ENCODE data around the gene B3GNT3. TPM values are rescaled to one million over a fixed set of nuclear protein-coding genes. Genes with fewer than 3 reads are reported as not detected.

B3GNT3 gene
- total RNA-seq, 3 donors from 2014 or later, result 0.38 to 0.52 (median 0.45) TPM

GRCh38 chr19:17862711-17863519, 68.0 kb downstream of the B3GNT3 start:
- peaks cover 47% of the 10 kb centered on the region for H3K36me3 Mint-ChIP-seq (ENCODE audit: insufficient read depth)
- H3K9me3 Mint-ChIP-seq, result no peaks in the 10 kb centered on the region
- peaks cover 33% of the 10 kb centered on the region for H3K4me1 Mint-ChIP-seq (ENCODE audit: low read depth)
- H3K27me3 Mint-ChIP-seq (ENCODE audit: low read depth), result no peaks in the 10 kb centered on the region
- no peak for ATAC-seq
- DNase-seq, result no peak
- peak overlapping the region; percentile 99 for H3K4me3 Mint-ChIP-seq

Other genes with a start within 250 kb of the B3GNT3 start
- 100 to 1,000 TPM; 121 to 148 (median 139) TPM for gene COLGALT1, start 239.5 kb upstream of the B3GNT3 start, total RNA-seq
- gene UNC13A, start 106.8 kb upstream of the B3GNT3 start, total RNA-seq, result under 1 TPM in 2 of 3 donors, not detected in 1; 0.08 to 0.15 TPM
- 10 to 100 TPM; 75.7 to 81.4 (median 79.3) TPM for gene MAP1S, start 75.7 kb upstream of the B3GNT3 start, total RNA-seq
- 10 to 100 TPM; 53.0 to 60.4 (median 56.2) TPM for gene FCHO1, start 43.7 kb upstream of the B3GNT3 start, total RNA-seq
- 1 to 10 TPM; 8.1 to 9.4 (median 9.1) TPM for gene INSL3, start 26.4 kb downstream of the B3GNT3 start, total RNA-seq
- 100 to 1,000 TPM; 181 to 220 (median 189) TPM for gene JAK3, start 52.8 kb downstream of the B3GNT3 start, total RNA-seq
- 1,000 to 10,000 TPM; 4,001 to 4,060 (median 4,048) TPM for gene RPL18A, start 64.8 kb downstream of the B3GNT3 start, total RNA-seq
- 1 to 10 TPM in 2 of 3 donors, under 1 TPM in 1; 0.98 to 1.6 (median 1.1) TPM for gene SLC5A5, start 76.8 kb downstream of the B3GNT3 start, total RNA-seq
- 100 to 1,000 TPM; 228 to 261 (median 236) TPM for gene CCDC124, start 137.9 kb downstream of the B3GNT3 start, total RNA-seq
- gene KCNN1, start 172.0 kb downstream of the B3GNT3 start, total RNA-seq, result under 1 TPM in 2 of 3 donors, not detected in 1; 0.24 to 0.32 TPM
- 10 to 100 TPM; 19.4 to 24.4 (median 22.4) TPM for gene ARRDC2, start 213.0 kb downstream of the B3GNT3 start, total RNA-seq

Measured in activated T-cell treated with anti-CD3 and anti-CD28 coated beads, Interleukin-2, amount 50 U/mL, for 4 hours (primary cell).